ENCODE measurements around the gene COMMD10.
"Not testable (repeated sequence)": the region's sequence is repeated elsewhere in the genome, so short reads cannot be mapped to it uniquely, and the experiment has no call there.

Gene COMMD10

GRCh38 chr5:116097301-116097700, 12.5 kb downstream of the COMMD10 start:
- Histone ChIP-seq H3F3A (ENCODE audit: insufficient read depth) (peaks cover 6% of the 10 kb centered on the region; the same call in 1 of the 2 replicates), H2AFZ (ENCODE audit: low read depth, low read length, severe bottlenecking) (no peak overlapping the region), H4K20me1 (ENCODE audit: low read depth, low read length) (no peaks in the 10 kb centered on the region), H3K9ac (ENCODE audit: low read length) (no peak overlapping the region), H3K27me3 (ENCODE audit: low read length) (no peaks in the 10 kb centered on the region), H3K79me2 (ENCODE audit: insufficient read depth, low read length) (no peaks in the 10 kb centered on the region), H3K4me3 (ENCODE audit: insufficient read depth, low read length, poor library complexity, severe bottlenecking) (no peak overlapping the region), H3K9me3 (ENCODE audit: insufficient read depth, low read length) (no peaks in the 10 kb centered on the region), H3K27ac (ENCODE audit: low read depth, low read length) (no peak overlapping the region), H3K9me2 (replicated peaks; ENCODE audit: insufficient read depth, low read length) (no peaks in the 10 kb centered on the region), H3K4me2 (ENCODE audit: low read depth, low read length, poor library complexity, severe bottlenecking) (no peak overlapping the region), H3K36me3 (ENCODE audit: low read length) (peaks cover 34% of the 10 kb centered on the region; the same call in 1 of the 2 replicates)
- TF ChIP-seq EZH2phosphoT487 (conservative IDR thresholded peaks at IDR 0.05; ENCODE audit: low read length) = no peak
- TF ChIP-seq CTCF (IDR thresholded peaks at IDR 0.05; ENCODE audit: insufficient read depth, low read length, poor library complexity, severe bottlenecking) = no peak

GRCh38 chr5:116098998-116099397, 14.2 kb downstream of the COMMD10 start:
- H3K4me3 ChIP-seq (ENCODE audit: insufficient read depth, low read length, poor library complexity, severe bottlenecking) = no peak overlapping the region
- TF ChIP-seq EZH2phosphoT487 (conservative IDR thresholded peaks at IDR 0.05; ENCODE audit: low read length) (no peak), CTCF (IDR thresholded peaks at IDR 0.05; ENCODE audit: insufficient read depth, low read length, poor library complexity, severe bottlenecking) (no peak)
- H3K36me3 ChIP-seq (ENCODE audit: low read length) = peaks cover 25% of the 10 kb centered on the region; the same call in 1 of the 2 replicates
- no peaks in the 10 kb centered on the region for H3K9me3 ChIP-seq (ENCODE audit: insufficient read depth, low read length)
- H3K9me2 ChIP-seq (replicated peaks; ENCODE audit: insufficient read depth, low read length) = no peaks in the 10 kb centered on the region
- H3K79me2 ChIP-seq (ENCODE audit: insufficient read depth, low read length) = no peaks in the 10 kb centered on the region
- no peak overlapping the region for H2AFZ ChIP-seq (ENCODE audit: low read depth, low read length, severe bottlenecking)
- no peaks in the 10 kb centered on the region for H3K27me3 ChIP-seq (ENCODE audit: low read length)
- H3K4me2 ChIP-seq (ENCODE audit: low read depth, low read length, poor library complexity, severe bottlenecking) = no peak overlapping the region
- H3K9ac ChIP-seq (ENCODE audit: low read length) = no peak overlapping the region
- no peak overlapping the region for H3K27ac ChIP-seq (ENCODE audit: low read depth, low read length)
- peaks cover 6% of the 10 kb centered on the region; the same call in 1 of the 2 replicates for H3F3A ChIP-seq (ENCODE audit: insufficient read depth)
- H4K20me1 ChIP-seq (ENCODE audit: low read depth, low read length) = no peaks in the 10 kb centered on the region

- H2AFZ ChIP-seq (ENCODE audit: low read depth, low read length, severe bottlenecking); H3K4me2 ChIP-seq (ENCODE audit: low read depth, low read length, poor library complexity, severe bottlenecking); H3K27me3 ChIP-seq (ENCODE audit: low read length); H3K9me2 ChIP-seq (replicated peaks; ENCODE audit: insufficient read depth, low read length); H3K4me3 ChIP-seq (ENCODE audit: insufficient read depth, low read length, poor library complexity, severe bottlenecking); H3F3A ChIP-seq (ENCODE audit: insufficient read depth); H3K9me3 ChIP-seq (ENCODE audit: insufficient read depth, low read length); H3K9ac ChIP-seq (ENCODE audit: low read length); H3K36me3 ChIP-seq (ENCODE audit: low read length); H3K27ac ChIP-seq (ENCODE audit: low read depth, low read length); H3K79me2 ChIP-seq (ENCODE audit: insufficient read depth, low read length); H4K20me1 ChIP-seq (ENCODE audit: low read depth, low read length): not testable (repeated sequence)
Observed at GRCh38 chr5:116104941-116105340, 20.1 kb downstream of the COMMD10 start.

- Histone ChIP-seq H2AFZ (ENCODE audit: low read depth, low read length, severe bottlenecking) (no peak overlapping the region), H3K4me2 (ENCODE audit: low read depth, low read length, poor library complexity, severe bottlenecking) (no peak overlapping the region), H3K27me3 (ENCODE audit: low read length) (no peaks in the 10 kb centered on the region), H3K4me3 (ENCODE audit: insufficient read depth, low read length, poor library complexity, severe bottlenecking) (no peak overlapping the region), H3K9me2 (replicated peaks; ENCODE audit: insufficient read depth, low read length) (no peaks in the 10 kb centered on the region), H3K27ac (ENCODE audit: low read depth, low read length) (no peak overlapping the region), H3K36me3 (ENCODE audit: low read length) (peaks cover 20% of the 10 kb centered on the region), H3K9me3 (ENCODE audit: insufficient read depth, low read length) (peaks cover 11% of the 10 kb centered on the region; the same call in 1 of the 2 replicates), H4K20me1 (ENCODE audit: low read depth, low read length) (no peaks in the 10 kb centered on the region), H3K79me2 (ENCODE audit: insufficient read depth, low read length) (peaks cover 6% of the 10 kb centered on the region; the same call in 1 of the 2 replicates), H3F3A (ENCODE audit: insufficient read depth) (no peaks in the 10 kb centered on the region), H3K9ac (ENCODE audit: low read length) (no peak overlapping the region)
- no peak for TF ChIP-seq EZH2phosphoT487 (conservative IDR thresholded peaks at IDR 0.05; ENCODE audit: low read length)
- TF ChIP-seq CTCF (IDR thresholded peaks at IDR 0.05; ENCODE audit: insufficient read depth, low read length, poor library complexity, severe bottlenecking) = no peak
Observed at GRCh38 chr5:116115163-116115562, 30.3 kb downstream of the COMMD10 start.
